Body of pancreas (tissue), 4 donors: ENCODE results near the gene CFAP44. TPM values are rescaled to one million over a fixed set of nuclear protein-coding genes. Genes with fewer than 3 reads are reported as not detected.

Experiments
- ATAC-seq: fragments of 150-250 bp; one replicate; pipeline ENCODE4 v1.9.1; 2016
- DNase-seq, 4 donors: peaks; one replicate each; pipeline ENCODE4 v3.0.0-alpha.2; 2019
- H3K27ac ChIP-seq, 4 donors: fragments of 200-600 bp; sonication (generic); 1 replicate in 3 of 4; 2 replicates in 1 of 4; pipeline versions ENCODE4 v1.5.1 to v1.6.1; 2016 to 2019; ENCODE audit warnings: mild to moderate bottlenecking in 1 of 4, mixed read lengths in 1 of 4, moderate library complexity in 1 of 4
- H3K27me3 ChIP-seq, 2 donors: fragments of 200-600 bp; sonication (generic); one replicate each; pipeline ENCODE4 v1.6.0; 2016; ENCODE audit warnings: mild to moderate bottlenecking in 1 of 2
- H3K36me3 ChIP-seq, 2 donors: fragments of 200-600 bp; sonication (generic); replicated peaks in 1 of 2; 2 replicates each; pipeline ENCODE4 v1.5.1; 2016; ENCODE audit warnings: low read depth in 2 of 2; ENCODE audit not compliant: insufficient read depth in 1 of 2
- H3K4me1 ChIP-seq: fragments of 200-600 bp; sonication (generic); one replicate; pipeline ENCODE4 v1.6.0; 2016
- H3K4me3 ChIP-seq, 2 donors: fragments of 200-600 bp; sonication (generic); 1 replicate in 1 of 2; 2 replicates in 1 of 2; pipeline ENCODE4 v1.5.1; 2016 to 2019
- H3K9me3 ChIP-seq, 3 donors: fragments of 200-600 bp; sonication (generic); 1 replicate in 2 of 3; 2 replicates in 1 of 3; pipeline ENCODE4 v1.5.1; 2016
- POLR2A ChIP-seq, 3 donors: fragments of 450-650 bp; IDR thresholded peaks; one replicate each; pipeline ENCODE4 v1.6.1; 2016; ENCODE audit warnings: antibody characterized with exemption in 3 of 3, mild to moderate bottlenecking in 2 of 3
- WGBS, 2 donors: methylation state at CpG; one replicate each; pipeline ENCODE4 v1.1.5; 2017; 5-methylcytosine and 5-hydroxymethylcytosine counted together
- intact Hi-C: fragments of 100-400 bp; cut with DNase I; formaldehyde crosslinking; loops from one replicate; pipeline ENCODE4 v1.15.1; 2023
- total RNA-seq, 2 donors: library from RNA; depleted of rRNA; stranded (reverse); fragments of >200 nt; gene quantifications; one replicate each; pipeline ENCODE4 v1.1.0, GENCODE V29; 2016
- TF ChIP-seq, protein P1 (sequence below), 7 experiments: fragments of 450-650 bp in 4 of 7; fragments of 200-600 bp in 3 of 7; sonication (generic) in 3 of 7; IDR thresholded peaks; one replicate each; pipeline ENCODE4 v1.5.1; 2016 to 2019; ENCODE audit warnings: antibody characterized with exemption in 7 of 7

CFAP44 gene
- total RNA-seq, 2 donors from 2014 or later: 9.9 to 14.8 TPM

DNA sequence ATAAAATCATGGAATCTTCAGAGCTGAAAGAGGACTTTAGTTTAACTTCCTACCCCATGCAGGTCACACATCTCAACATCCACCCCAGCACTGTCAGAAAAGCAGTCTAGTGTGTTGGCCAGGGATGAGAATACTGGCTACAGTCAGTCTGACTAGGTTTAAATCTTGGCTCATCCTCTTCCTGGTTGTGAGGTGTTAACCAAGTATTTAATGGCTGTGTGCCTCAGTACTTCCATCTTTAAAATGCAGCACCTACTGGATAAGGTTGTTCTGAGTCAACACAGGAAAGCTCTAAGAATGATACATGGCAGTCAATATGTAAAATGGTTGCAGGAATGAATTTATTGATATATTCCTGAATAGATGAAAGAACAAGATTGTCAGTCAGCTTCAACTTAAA is 3.1 kb downstream of the CFAP44 start:
- TF ChIP-seq POLR2A (IDR thresholded peaks at IDR 0.05): no peak
- TF ChIP-seq, protein P1, sequence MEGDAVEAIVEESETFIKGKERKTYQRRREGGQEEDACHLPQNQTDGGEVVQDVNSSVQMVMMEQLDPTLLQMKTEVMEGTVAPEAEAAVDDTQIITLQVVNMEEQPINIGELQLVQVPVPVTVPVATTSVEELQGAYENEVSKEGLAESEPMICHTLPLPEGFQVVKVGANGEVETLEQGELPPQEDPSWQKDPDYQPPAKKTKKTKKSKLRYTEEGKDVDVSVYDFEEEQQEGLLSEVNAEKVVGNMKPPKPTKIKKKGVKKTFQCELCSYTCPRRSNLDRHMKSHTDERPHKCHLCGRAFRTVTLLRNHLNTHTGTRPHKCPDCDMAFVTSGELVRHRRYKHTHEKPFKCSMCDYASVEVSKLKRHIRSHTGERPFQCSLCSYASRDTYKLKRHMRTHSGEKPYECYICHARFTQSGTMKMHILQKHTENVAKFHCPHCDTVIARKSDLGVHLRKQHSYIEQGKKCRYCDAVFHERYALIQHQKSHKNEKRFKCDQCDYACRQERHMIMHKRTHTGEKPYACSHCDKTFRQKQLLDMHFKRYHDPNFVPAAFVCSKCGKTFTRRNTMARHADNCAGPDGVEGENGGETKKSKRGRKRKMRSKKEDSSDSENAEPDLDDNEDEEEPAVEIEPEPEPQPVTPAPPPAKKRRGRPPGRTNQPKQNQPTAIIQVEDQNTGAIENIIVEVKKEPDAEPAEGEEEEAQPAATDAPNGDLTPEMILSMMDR (IDR thresholded peaks at IDR 0.05): no peak
- no peaks in the 10 kb centered on the region for H3K27me3 ChIP-seq
- no peak for ATAC-seq
- no peak overlapping the region for H3K27ac ChIP-seq
- no peak for DNase-seq
- H3K4me1 ChIP-seq: no peaks in the 10 kb centered on the region
- H3K4me3 ChIP-seq: no peak overlapping the region
- intact Hi-C loops: no loop called here
- H3K9me3 ChIP-seq: no peaks in the 10 kb centered on the region
- H3K36me3 ChIP-seq: no peaks in the 10 kb centered on the region

DNA sequence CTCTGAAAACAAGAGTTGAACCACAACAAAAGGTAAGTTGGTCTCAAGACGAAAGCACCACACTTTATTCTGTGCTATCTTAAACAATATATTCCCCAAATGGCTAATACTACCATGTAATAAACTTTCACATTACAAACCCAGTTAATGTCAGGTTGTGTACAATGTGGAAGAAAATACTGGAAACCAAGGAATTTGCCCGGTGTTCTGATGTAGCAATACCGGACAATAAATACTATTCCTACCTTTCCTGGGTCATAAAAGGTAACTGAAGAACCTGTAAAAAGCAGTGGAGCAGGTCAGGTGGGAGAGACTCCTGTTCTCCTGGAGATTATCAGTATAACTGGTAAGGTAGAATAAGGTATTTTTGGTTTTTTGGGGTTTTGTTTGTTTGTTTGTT is 3.9 kb downstream of the CFAP44 start:
- intact Hi-C loops: no loop called here
- Histone ChIP-seq H3K4me3 (no peak overlapping the region), H3K4me1 (no peaks in the 10 kb centered on the region), H3K27ac (no peak overlapping the region), H3K36me3 (no peaks in the 10 kb centered on the region), H3K27me3 (no peaks in the 10 kb centered on the region), H3K9me3 (no peaks in the 10 kb centered on the region)
- WGBS, 2 donors: 58 to 65% methylated on average over 3 of the region's 3 CpGs
- ATAC-seq (no peak), DNase-seq (no peak)
- TF ChIP-seq POLR2A (IDR thresholded peaks at IDR 0.05): no peak
- TF ChIP-seq, protein P1 (IDR thresholded peaks at IDR 0.05): no peak

DNA sequence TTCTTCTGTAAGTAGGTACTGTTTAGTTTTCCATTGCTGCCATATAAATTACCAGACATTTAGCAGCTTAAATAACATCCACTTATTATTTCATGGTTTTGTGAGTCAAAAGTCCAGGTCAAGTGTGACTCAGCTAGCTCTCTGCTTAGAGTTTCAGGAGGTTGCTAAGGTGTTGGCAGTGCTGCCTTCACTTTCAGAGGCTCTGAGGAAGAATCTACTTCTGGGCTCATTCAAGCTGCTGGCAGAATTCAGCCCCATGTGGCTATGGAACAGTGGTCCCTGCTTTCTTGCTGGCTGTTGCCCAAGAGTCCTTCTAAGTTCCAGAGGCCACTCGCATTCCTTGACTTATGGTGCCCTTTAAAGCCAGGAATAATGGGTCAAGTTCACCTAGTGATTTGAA is 4.5 kb downstream of the CFAP44 start:
- Histone ChIP-seq H3K27ac (no peak overlapping the region), H3K36me3 (no peaks in the 10 kb centered on the region), H3K4me3 (no peak overlapping the region), H3K27me3 (no peaks in the 10 kb centered on the region), H3K4me1 (no peaks in the 10 kb centered on the region), H3K9me3 (no peaks in the 10 kb centered on the region)
- no peak for DNase-seq
- WGBS, 2 donors: 83 to 91% methylated on average over 1 of the region's 1 CpG
- intact Hi-C loops: no loop called here
- no peak for ATAC-seq
- TF ChIP-seq, protein P1 (IDR thresholded peaks at IDR 0.05): no peak
- no peak for TF ChIP-seq POLR2A (IDR thresholded peaks at IDR 0.05)

DNA sequence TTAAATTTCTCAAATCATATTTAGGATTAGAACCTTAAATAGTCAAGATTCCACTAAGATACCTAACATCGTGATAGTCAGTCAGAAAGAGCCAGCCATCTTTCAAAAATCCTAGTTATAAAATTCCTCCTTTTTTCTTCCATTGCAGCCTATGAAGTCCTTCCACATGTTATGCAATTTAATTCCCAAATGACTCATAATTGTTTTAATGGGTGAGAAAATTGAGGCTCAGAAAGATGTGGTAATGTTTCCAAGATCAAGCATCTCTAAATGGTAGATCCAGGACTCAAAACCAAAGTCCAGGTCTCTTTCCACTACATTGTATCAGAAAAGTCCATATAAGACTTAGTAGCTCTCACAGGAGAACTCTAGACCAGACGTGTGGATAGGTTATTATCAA is 9.5 kb downstream of the CFAP44 start:
- no peak for TF ChIP-seq POLR2A (IDR thresholded peaks at IDR 0.05)
- TF ChIP-seq, protein P1 (IDR thresholded peaks at IDR 0.05): no peak
- Histone ChIP-seq H3K4me3 (no peak overlapping the region), H3K9me3 (no peaks in the 10 kb centered on the region), H3K27me3 (no peaks in the 10 kb centered on the region), H3K27ac (no peak overlapping the region), H3K4me1 (no peaks in the 10 kb centered on the region), H3K36me3 (no peaks in the 10 kb centered on the region)
- DNase-seq (no peak), ATAC-seq (no peak)
- WGBS, 2 donors: 69 to 73% methylated on average over 2 of the region's 2 CpGs
- intact Hi-C loops: no loop called here

DNA sequence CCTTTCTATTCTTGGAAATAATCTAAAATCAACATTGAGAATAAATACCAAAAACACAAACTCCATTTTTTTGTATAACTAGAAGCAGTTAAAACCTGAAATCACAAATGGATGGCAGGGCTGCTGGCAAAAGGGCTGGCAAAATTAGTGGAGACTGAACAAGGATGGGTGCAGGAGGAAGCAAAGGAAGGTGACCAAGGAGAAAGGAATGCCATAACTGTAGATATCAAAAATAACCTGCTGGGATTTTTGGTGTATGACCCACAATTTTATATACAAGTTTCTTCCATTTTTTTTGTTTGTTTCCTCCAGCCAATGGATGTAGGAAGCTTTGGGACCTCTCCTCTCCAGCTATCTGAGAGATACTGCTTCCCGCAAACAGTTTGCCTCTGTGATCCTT is 12.7 kb downstream of the CFAP44 start:
- Histone ChIP-seq H3K27ac (no peak overlapping the region), H3K9me3 (no peaks in the 10 kb centered on the region), H3K4me1 (no peaks in the 10 kb centered on the region), H3K4me3 (no peak overlapping the region), H3K27me3 (no peaks in the 10 kb centered on the region), H3K36me3 (no peaks in the 10 kb centered on the region)
- DNase-seq: no peak
- 95% methylated on average over 1 of the region's 1 CpG for WGBS, 2 donors
- no peak for ATAC-seq
- TF ChIP-seq, protein P1 (IDR thresholded peaks at IDR 0.05): no peak
- TF ChIP-seq POLR2A (IDR thresholded peaks at IDR 0.05): no peak
- intact Hi-C loops: no loop called here
